ENCODE data around the gene ASB13.
"Not testable (repeated sequence)": the region's sequence is repeated elsewhere in the genome, so short reads cannot be mapped to it uniquely, and the experiment has no call there.

Gene ASB13

DNA sequence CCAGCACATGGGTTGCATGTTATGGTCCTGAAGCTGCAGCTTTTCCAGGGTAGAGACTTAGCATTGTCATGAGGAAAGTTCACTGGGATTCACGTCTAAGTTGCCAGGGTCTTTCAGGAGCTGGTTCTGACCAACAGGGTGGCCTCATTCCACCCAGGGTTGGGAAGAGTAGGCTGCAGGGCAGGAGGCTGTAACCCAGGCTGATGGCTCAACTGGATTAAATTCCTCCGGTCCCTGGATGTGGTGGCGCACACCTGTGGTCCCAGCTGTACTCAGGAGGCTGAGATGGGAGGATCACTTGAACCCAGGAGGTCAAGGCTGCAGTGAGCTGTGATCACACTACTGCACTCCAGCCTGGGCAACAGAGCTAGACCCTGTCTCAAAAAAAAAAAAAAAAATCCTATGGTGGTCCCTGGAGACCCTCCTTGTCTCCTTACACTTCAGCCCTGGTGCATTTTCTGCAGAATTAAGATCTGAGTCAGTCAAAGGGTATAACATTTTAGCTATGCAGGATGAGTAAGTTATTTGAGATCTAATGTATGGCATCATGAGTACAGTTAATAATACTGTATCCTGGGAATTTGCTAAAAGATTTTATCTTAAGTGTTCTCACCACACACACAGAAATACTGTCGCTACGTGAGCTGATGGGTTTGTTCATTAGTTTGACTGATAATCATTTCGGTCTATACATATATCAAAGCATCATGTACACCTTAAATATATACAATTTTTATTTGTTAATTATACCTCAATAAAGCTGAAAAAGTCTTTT, 44.0 kb downstream of the ASB13 start:
- DNase-seq, result no peak

- DNase-seq, result not testable (repeated sequence)
These were observed 45.0 kb downstream of the ASB13 start for GRCh38 chr10:5621371-5621770.

GRCh38 chr10:5620966-5621365, 45.4 kb downstream of the ASB13 start:
- DNase-seq, result no peak

- DNase-seq, result no peak
These were observed 46.1 kb downstream of the ASB13 start for GRCh38 chr10:5620223-5620721.

- no peak for DNase-seq
These were observed 46.8 kb downstream of the ASB13 start for GRCh38 chr10:5619362-5620211.

DNA sequence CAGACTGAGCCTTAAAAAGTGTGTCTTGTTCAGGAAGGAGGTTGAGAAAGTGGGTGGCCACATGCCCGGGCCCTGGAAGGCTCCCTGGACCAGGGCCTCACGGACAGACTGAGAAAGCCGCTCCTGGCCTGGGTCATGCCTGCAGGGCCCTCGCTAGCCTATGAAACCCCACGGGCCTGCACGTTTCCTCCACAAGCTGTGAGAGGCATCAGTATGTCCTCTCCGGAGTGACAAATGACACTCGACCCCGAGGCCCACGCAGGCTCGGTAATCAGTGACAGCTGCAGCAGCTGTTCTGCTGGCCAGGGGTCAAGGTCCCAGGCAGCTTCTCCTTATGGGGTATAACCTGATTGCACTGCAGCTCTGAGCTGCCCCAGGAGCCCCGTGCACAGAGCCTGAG, 47.6 kb downstream of the ASB13 start:
- no peak for DNase-seq

DNA sequence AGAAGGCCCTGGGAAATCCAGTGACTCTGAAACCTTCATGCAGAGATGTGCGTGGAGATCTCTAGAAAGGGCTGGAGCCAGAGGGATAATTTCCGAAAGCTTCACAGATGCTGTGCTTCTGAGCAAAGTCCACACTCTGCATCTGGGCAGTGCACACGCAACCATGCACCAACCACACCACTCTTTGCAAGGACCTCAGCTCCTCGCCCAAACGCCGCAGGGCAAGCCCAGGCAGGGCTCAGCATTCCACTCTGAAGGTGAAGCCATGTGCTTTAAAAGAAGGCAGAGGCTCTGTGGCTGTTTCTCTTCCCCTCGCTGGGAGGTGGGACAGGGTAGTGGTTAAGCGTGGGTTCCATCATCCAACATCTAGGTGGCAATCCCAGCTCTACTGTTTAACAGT, 48.4 kb downstream of the ASB13 start:
- no peak for DNase-seq

DNA sequence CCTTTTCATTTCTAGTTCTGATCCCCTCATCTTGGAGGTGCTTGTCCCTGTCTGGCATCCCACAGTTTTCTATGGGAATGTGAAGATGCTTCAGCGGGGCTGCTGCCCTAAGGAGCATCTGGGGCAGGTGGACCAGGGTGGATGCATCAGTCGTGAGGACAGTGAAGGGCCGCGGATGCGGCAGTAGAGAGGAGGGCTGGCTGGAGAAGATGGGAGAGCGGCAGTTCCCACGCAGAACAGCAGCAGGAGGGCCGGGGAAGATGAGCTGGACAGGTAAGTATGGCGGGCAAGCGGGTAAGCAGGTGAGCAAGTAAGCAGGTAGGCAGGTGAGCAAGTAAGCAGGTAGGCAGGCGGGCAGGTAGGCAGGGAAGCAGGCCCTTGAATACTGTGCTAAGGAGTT, 48.9 kb downstream of the ASB13 start:
- no peak for DNase-seq

GRCh38 chr10:5616836-5617235, 49.6 kb downstream of the ASB13 start:
- no peak for DNase-seq

GRCh38 chr10:5616046-5616445, 50.3 kb downstream of the ASB13 start:
- DNase-seq, result no peak

GRCh38 chr10:5615316-5615715, 51.1 kb downstream of the ASB13 start:
- DNase-seq, result no peak

- no peak for DNase-seq
These were observed 52.2 kb downstream of the ASB13 start for GRCh38 chr10:5614155-5614721.

DNA sequence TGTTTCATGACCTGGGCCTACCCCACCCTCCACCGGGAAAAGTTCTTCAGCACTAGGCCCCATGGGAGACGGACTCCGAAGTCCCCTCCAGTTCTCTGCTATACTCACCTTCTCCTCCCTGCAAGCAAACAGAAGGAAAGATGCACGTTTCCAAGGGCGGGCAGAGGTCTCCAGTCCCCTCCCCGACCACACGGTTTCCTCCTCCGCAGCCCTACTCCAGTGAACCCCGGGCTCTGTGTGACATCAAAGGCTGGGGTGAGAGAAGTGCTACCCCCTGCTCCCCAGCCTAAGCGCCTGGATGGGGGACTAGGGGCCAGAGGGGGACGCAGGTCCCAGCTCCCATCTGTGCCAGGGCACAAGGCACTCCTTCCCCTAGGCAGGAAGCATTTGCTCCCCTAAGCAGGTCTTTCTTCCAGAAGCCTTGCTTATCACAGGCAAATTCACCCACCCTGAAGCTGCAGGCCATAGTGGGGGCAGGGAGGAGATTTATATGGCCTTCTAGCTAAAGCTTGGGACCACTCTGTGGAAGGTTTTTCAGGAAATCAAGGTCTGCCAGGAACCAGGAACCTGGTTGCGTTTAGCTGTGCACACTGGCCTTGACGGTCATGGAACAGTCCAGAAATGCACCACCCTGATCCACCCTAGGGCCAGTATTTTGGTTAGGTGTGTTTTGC, 52.8 kb downstream of the ASB13 start:
- DNase-seq, result no peak

- no peak for DNase-seq
These were observed 54.3 kb downstream of the ASB13 start for GRCh38 chr10:5611899-5612680.

DNA sequence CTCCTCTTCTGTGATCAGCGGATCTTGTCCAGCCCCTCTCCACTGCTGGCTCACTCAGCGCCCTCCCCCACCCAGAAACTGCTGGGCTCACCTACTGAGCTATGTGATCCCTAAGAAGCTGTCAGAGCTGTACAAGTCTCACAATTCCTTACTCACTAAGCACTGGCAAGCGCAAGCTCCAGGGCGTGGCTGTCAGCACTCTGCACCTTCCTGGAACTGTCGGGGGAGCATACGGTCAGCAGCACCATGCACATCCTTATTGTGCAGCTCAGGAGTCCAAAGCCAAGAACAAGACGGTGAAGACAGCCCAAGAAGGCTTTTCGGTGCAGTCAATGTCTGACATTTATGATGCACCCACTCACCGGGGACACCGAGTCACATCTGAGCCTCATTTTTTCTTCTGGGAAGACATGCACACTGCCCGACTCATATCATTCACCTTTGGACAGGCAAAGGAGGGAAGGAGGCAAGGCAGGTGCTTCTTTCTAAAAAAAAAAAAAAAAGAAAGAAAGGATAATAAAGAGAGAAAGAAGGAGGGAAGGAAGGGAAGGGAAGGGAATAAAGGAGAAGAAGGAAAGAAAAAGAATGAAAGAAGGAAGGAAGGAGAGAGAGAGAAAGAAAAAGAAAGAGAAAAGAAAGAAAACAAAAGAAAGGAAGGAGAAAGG, 56.3 kb downstream of the ASB13 start:
- DNase-seq, result peak in 1 of 2 experiments; percentile 13

- DNase-seq, result no peak
These were observed 57.7 kb downstream of the ASB13 start for GRCh38 chr10:5608608-5609220.

DNA sequence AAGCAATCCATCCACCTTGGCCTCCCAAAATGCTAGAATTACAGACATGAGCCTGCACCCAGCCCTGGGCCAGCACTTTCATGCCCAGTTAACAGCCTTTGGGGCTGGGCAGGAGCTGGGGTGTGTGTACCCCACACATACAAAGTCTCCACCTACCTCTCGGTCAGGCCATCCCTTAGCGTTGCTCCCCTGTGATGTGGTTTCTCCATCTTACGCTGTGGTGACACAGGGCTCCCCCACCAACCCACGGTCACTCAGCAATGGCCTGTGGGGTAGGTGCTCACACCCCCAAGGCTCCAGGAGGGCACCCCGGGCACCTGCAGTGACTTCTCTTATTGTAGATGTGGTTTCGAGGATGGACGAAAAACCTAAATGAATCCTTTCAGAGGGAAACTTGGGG, 58.8 kb downstream of the ASB13 start:
- no peak for DNase-seq

- no peak for DNase-seq
These were observed 59.5 kb downstream of the ASB13 start for GRCh38 chr10:5606864-5607263.

DNA sequence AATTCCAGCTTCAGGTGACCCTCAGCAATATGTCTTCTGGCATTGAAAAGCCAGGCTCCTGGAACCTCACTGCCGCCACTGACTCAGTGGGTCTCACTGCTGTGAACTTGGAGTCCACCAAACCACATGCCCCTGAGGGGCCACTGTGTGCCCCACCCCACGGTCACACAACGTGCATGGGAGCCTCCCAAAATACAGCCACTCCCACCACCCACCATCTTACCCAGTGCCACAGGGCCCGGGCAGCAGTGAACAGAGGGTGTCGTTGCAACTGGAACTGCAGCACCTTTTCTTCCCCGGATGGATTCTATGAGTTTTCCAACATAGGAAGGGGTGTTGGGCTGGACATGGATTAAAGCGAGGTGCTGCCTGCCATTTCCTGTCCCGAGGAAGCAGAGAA, 60.1 kb downstream of the ASB13 start:
- DNase-seq, result no peak

- DNase-seq, result no peak
These were observed 61.4 kb downstream of the ASB13 start for GRCh38 chr10:5604961-5605360.

GRCh38 chr10:5604236-5604925, 62.0 kb downstream of the ASB13 start:
- DNase-seq, result no peak

All from NCI-H526 (cell line).